K562 (cell line): ENCODE measurements around the gene KNCN. TPM values are rescaled to one million over a fixed set of nuclear protein-coding genes. Genes with fewer than 3 reads are reported as not detected.

Experiments
- ATAC-seq: fragments of 200-7000 bp; cut with Tn5 transposase; 3 replicates; pipeline ENCODE4 v1.9.1; 2020; ENCODE audit warnings: moderate library complexity
- BruUV-seq: library from RNA; stranded (reverse); fragments of 400-500 nt; replicated peaks from 2 replicates; lab custom pipeline; 2021; lab: Mats Ljungman, UMichigan
- CTCF ChIA-PET: fragments of 300-600 bp; formaldehyde crosslinking; extraction: SDS; loops from one replicate; lab custom pipeline; 2021; ENCODE audit warnings: low intra/inter-chr PET ratio; lab: Yijun Ruan, JAX
- POLR2A ChIA-PET: fragments of 300-600, 350-650 bp; sonication (Branson Sonifier 250); formaldehyde crosslinking; extraction: SDS; loops from one replicate; lab custom pipeline; 2021; ENCODE audit warnings: antibody characterized with exemption, inconsistent platforms; lab: Yijun Ruan, JAX
- DNase-seq, 4 experiments: peaks; one replicate each; pipeline versions ENCODE4 v3.0.0 to v3.0.0-alpha.2; 2011 to 2018; ENCODE audit warnings: low spot score in 3 of 4, mixed read lengths in 3 of 4; ENCODE audit errors: extremely low read depth in 1 of 4
- FAIRE-seq: peaks from 2 replicates; lab custom pipeline; 2011; peaks lifted over from hg19 to GRCh38; lab: Jason Lieb, UNC
- H2AFZ ChIP-seq: 2 replicates; pipeline ENCODE4 v1.6.0; 2011; ENCODE audit warnings: low read depth, low read length, control low read depth, inconsistent platforms
- H3K27ac ChIP-seq: fragments of 200-600 bp; 3 replicates; pipeline ENCODE4 v1.8.0; 2011; ENCODE audit warnings: low read depth, mild to moderate bottlenecking, control low read depth, inconsistent platforms, low read length, moderate library complexity, mixed read lengths; ENCODE audit errors: extremely low read depth
- H3K27me3 ChIP-seq, 2 experiments: fragments of 300-600 bp in 1 of 2; 2 replicates in 1 of 2; 3 replicates in 1 of 2; pipeline versions ENCODE4 v1.6.0 to v1.8.0; 2011; ENCODE audit warnings: inconsistent platforms in 2 of 2, low read length in 2 of 2, mild to moderate bottlenecking in 1 of 2, mixed read lengths in 1 of 2, moderate library complexity in 1 of 2; ENCODE audit not compliant: control insufficient read depth in 2 of 2, insufficient read depth in 2 of 2
- H3K36me3 ChIP-seq: fragments of 300-600 bp; 3 replicates; pipeline ENCODE4 v1.8.0; 2011; ENCODE audit warnings: mild to moderate bottlenecking, low read length, inconsistent platforms; ENCODE audit not compliant: control insufficient read depth, insufficient read depth
- H3K4me1 ChIP-seq, 2 experiments: fragments of 200-600 bp in 1 of 2; replicated peaks in 1 of 2; 2 replicates in 1 of 2; 3 replicates in 1 of 2; pipeline versions ENCODE4 v1.5.1 to v1.8.0; 2011; ENCODE audit warnings: inconsistent platforms in 2 of 2, low read length in 2 of 2, mild to moderate bottlenecking in 1 of 2, mixed read lengths in 1 of 2, moderate library complexity in 1 of 2; ENCODE audit not compliant: control insufficient read depth in 2 of 2, insufficient read depth in 2 of 2
- H3K4me2 ChIP-seq: 2 replicates; pipeline ENCODE4 v1.6.1; 2011; ENCODE audit warnings: low read length, control low read depth, inconsistent platforms, mixed read lengths; ENCODE audit not compliant: insufficient read depth
- H3K4me3 ChIP-seq: fragments of 200-600 bp; sonication (generic), shearing (Covaris generic); 2 replicates; pipeline ENCODE4 v1.5.1; 2016; ENCODE audit warnings: control low read depth, inconsistent platforms
- H3K79me2 ChIP-seq: fragments of 200-600 bp; 3 replicates; pipeline ENCODE4 v1.8.0; 2011; ENCODE audit warnings: low read length, inconsistent platforms; ENCODE audit not compliant: control insufficient read depth, insufficient read depth
- H3K9ac ChIP-seq, 2 experiments: 2 replicates each; pipeline versions ENCODE4 v1.6.0 to v1.6.1; 2011; ENCODE audit warnings: low read depth in 2 of 2, low read length in 2 of 2, control low read depth in 1 of 2, inconsistent platforms in 1 of 2, mild to moderate bottlenecking in 1 of 2, mixed read lengths in 1 of 2; ENCODE audit not compliant: insufficient read depth in 1 of 2
- H3K9me1 ChIP-seq: one replicate; pipeline ENCODE4 v1.6.0; 2011; ENCODE audit warnings: inconsistent platforms, mild to moderate bottlenecking, low read length, moderate library complexity; ENCODE audit not compliant: control insufficient read depth, insufficient read depth
- H3K9me3 ChIP-seq: replicated peaks from 2 replicates; pipeline ENCODE4 v1.5.1; 2011; ENCODE audit warnings: low read depth, low read length, inconsistent platforms; ENCODE audit not compliant: control insufficient read depth, insufficient read depth
- H4K20me1 ChIP-seq: replicated peaks from 2 replicates; pipeline ENCODE4 v1.6.1; 2011; ENCODE audit warnings: low read length, inconsistent platforms, mixed read lengths; ENCODE audit not compliant: control insufficient read depth, insufficient read depth
- CAMTA2 ChIP-seq: fragments of 250-450 bp; sonication (Bioruptor Pico); conservative IDR thresholded peaks from 2 replicates; pipeline ENCODE4 v1.5.1; 2022
- CREB1 ChIP-seq, 2 experiments: sonication (generic) in 1 of 2; formaldehyde crosslinking in 1 of 2; IDR thresholded peaks; 2 replicates each; pipeline versions ENCODE4 v1.6.1 to v1.8.0; 2012 to 2022; ENCODE audit warnings: inconsistent platforms in 1 of 2, mild to moderate bottlenecking in 1 of 2, missing genetic modification reagents in 1 of 2, moderate library complexity in 1 of 2
- EGR1 ChIP-seq: fragments of 450-650 bp; conservative IDR thresholded peaks from 2 replicates; pipeline ENCODE4 v1.6.1; 2017; ENCODE audit warnings: mild to moderate bottlenecking
- MGA ChIP-seq: fragments of 450-650 bp; IDR thresholded peaks from 2 replicates; pipeline ENCODE4 v1.6.1; 2016; ENCODE audit warnings: mild to moderate bottlenecking, moderate library complexity
- RBM34 ChIP-seq: fragments of 200-400 bp; formaldehyde crosslinking; IDR thresholded peaks from 2 replicates; pipeline ENCODE4 v1.6.1; 2018; ENCODE audit warnings: low read length, borderline replicate concordance; ENCODE audit not compliant: insufficient read depth
- ZNF384 ChIP-seq: IDR thresholded peaks from 2 replicates; pipeline ENCODE4 v1.6.1; 2012; ENCODE audit warnings: low read depth, low read length, improper control_type of control experiment
- WGBS: fragments of 100-300 bp; shearing (Covaris generic); methylation state at CpG from one replicate; pipeline ENCODE4 v1.1.6; 2016; ENCODE audit warnings: low coverage, mixed read lengths; ENCODE audit not compliant: insufficient coverage; ENCODE audit errors: missing lambda C conversion rate; 5-methylcytosine and 5-hydroxymethylcytosine counted together
- in situ Hi-C: fragments of 300-500 bp; cut with MboI; formaldehyde crosslinking; loops from 4 replicates; pipeline ENCODE4 v1.15.0; 2018; ENCODE audit warnings: inconsistent platforms, mixed read lengths
- intact Hi-C: fragments of 100-400 bp; cut with micrococcal nuclease; formaldehyde crosslinking; loops from 2 replicates; pipeline ENCODE4 v1.14.2; 2022
- polyA plus RNA-seq, 8 experiments: library from polyadenylated mRNA; depleted of rRNA in 4 of 8; stranded (reverse) in 5 of 8; unstranded in 3 of 8; fragments of >200 nt; fragmentation: Nextera tagmentation in 2 of 8; fragmentation: Illumina TruSeq in 1 of 8; extraction: Ambion mirVana in 2 of 8; extraction: Trizol in 1 of 8; gene quantifications; 2 replicates each; pipeline versions ENCODE4 v1.2.1 to v1.2.3, GENCODE V29; 2011 to 2014; ENCODE audit warnings: inconsistent platforms in 1 of 8, missing spikeins in 1 of 8
- total RNA-seq, 7 experiments: library from RNA; depleted of rRNA in 6 of 7; stranded (reverse); fragments of >200 nt in 6 of 7; fragmentation: Illumina TruSeq in 2 of 7; extraction: Trizol in 2 of 7; gene quantifications; 2 replicates each; pipeline versions ENCODE4 v1.2.1 to v1.2.3, GENCODE V29; 2011 to 2021; ENCODE audit warnings: low replicate concordance in 1 of 7
- TF ChIP-seq, protein P1 (sequence below), 2 experiments: IDR thresholded peaks; 2 replicates each; pipeline ENCODE4 v1.6.1; 2011; ENCODE audit warnings: borderline replicate concordance in 1 of 2, control low read depth in 1 of 2, low read depth in 1 of 2, low read length in 1 of 2, mild to moderate bottlenecking in 1 of 2, mixed read lengths in 1 of 2, moderate library complexity in 1 of 2; ENCODE audit not compliant: insufficient read depth in 1 of 2, insufficient read length in 1 of 2, poor library complexity in 1 of 2, severe bottlenecking in 1 of 2; ENCODE audit errors: extremely low read depth in 1 of 2

KNCN gene
- total and polyA plus RNA-seq, 9 of the 15 experiments (the other 6 are each of a cell fraction or from before 2014, with no cell fraction given) = not detected

GRCh38 chr1:46497020-46497419, 54.4 kb downstream of the KNCN start (continued):
- TF ChIP-seq CAMTA2 (CRISPR knock-in tag) (no peak), ZNF384 (no peak), RBM34 (no peak)

GRCh38 chr1:46496505-46496904, 54.9 kb downstream of the KNCN start:
- POLR2A ChIA-PET = interaction anchor here (0.6 to 1.6 kb wide), 3 partner anchors 12 to 362 kb away, joined by 3 to 4 read pairs (median 3); no protein-coding TSS in a partner anchor
- intact Hi-C loops = no loop called here
- ATAC-seq (peak; percentile 24), FAIRE-seq (no peak), DNase-seq (no peak)
- peak overlapping the region; percentile 50 for H2AFZ ChIP-seq
- H3K9me1 ChIP-seq = no peaks in the 10 kb centered on the region
- peaks cover 6 to 15% of the 10 kb centered on the region in 2 experiments; a peak in 3 of 5 replicates for H3K4me1 ChIP-seq
- H3K27me3 ChIP-seq = no peaks in the 10 kb centered on the region
- no peaks in the 10 kb centered on the region for H3K79me2 ChIP-seq
- CTCF ChIA-PET = no interaction called here
- no peak overlapping the region for H3K27ac ChIP-seq
- BruUV-seq = no TSS peak
- in situ Hi-C loops = no loop called here
- no peak overlapping the region for H3K4me3 ChIP-seq
- H4K20me1 ChIP-seq = no peaks in the 10 kb centered on the region
- H3K9me3 ChIP-seq = no peaks in the 10 kb centered on the region
- H3K9ac ChIP-seq = peak overlapping the region in 1 of 2 experiments; percentile 33; a peak in 1 of 4 replicates
- H3K36me3 ChIP-seq = no peaks in the 10 kb centered on the region
- 26% methylated on average over 6 of the region's 6 CpGs for WGBS
- H3K4me2 ChIP-seq = no peak overlapping the region
- TF ChIP-seq CREB1 (IDR thresholded peaks at IDR 0.05) (no peak), CREB1 (CRISPR knock-in tag; IDR thresholded peaks at IDR 0.05) (no peak), MGA (peak; percentile 73), EGR1 (peak; percentile 39)
- TF ChIP-seq, protein P1, sequence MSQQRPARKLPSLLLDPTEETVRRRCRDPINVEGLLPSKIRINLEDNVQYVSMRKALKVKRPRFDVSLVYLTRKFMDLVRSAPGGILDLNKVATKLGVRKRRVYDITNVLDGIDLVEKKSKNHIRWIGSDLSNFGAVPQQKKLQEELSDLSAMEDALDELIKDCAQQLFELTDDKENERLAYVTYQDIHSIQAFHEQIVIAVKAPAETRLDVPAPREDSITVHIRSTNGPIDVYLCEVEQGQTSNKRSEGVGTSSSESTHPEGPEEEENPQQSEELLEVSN (IDR thresholded peaks at IDR 0.05; ENCODE audit: borderline replicate concordance in 1 of 2, extremely low read depth in 1 of 2, insufficient read depth in 1 of 2, insufficient read length in 1 of 2, low read depth in 1 of 2, low read length in 1 of 2, poor library complexity in 1 of 2, severe bottlenecking in 1 of 2) = peak in 1 of 2 experiments; percentile 74
